ENCODE measurements around the gene CDH16. TPM values are rescaled to one million over a fixed set of nuclear protein-coding genes. Genes with fewer than 3 reads are reported as not detected.

CDH16 gene
- total and polyA plus RNA-seq, 2 of the 13 experiments (the other 11 are each of a cell fraction or from before 2014, with no cell fraction given) = 2.7 to 3.9 TPM

DNA sequence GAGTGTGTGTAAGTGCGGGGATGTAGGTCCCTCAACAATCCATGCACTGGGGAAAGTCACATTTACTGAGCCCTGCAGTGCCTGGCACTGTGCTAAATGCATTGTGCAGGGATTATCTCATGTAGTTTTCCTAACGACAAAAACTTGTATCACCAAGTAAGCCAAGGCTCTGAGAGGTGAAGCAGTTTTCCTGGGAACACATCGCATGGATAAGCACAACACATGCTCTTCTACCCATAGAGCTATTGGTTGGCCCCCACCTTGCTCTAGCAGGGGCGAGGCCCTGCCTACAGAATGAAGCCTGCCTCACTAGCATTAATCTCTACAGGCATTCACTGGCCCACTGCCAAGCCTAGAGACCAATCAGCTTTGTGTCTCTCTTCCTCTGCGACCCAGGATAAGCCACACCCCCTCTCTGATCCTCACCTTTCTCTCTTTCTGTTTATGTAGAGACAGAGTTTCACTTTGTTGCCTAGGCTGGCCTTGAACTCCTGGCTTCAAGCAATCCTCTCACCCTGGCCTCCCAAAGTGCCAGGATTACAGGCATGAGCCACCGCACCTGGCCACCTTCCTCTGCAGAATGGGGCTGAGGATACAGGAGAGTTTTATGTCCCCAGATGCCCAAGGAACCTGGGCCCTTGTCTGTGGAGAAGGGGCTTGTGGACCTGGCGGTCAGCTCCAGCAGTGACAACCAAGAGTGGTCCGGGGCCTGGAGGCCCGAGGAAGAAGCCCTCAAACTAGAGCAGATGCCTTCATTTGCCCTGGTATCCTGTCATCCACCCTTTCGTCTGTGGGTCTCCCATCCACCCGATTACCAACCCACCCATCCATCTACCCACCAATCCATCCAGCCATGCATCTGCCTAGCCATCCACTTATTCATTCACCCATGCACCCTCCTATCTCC lies 12.8 kb downstream of the CDH16 start (continued):
- TF ChIP-seq, protein P1, sequence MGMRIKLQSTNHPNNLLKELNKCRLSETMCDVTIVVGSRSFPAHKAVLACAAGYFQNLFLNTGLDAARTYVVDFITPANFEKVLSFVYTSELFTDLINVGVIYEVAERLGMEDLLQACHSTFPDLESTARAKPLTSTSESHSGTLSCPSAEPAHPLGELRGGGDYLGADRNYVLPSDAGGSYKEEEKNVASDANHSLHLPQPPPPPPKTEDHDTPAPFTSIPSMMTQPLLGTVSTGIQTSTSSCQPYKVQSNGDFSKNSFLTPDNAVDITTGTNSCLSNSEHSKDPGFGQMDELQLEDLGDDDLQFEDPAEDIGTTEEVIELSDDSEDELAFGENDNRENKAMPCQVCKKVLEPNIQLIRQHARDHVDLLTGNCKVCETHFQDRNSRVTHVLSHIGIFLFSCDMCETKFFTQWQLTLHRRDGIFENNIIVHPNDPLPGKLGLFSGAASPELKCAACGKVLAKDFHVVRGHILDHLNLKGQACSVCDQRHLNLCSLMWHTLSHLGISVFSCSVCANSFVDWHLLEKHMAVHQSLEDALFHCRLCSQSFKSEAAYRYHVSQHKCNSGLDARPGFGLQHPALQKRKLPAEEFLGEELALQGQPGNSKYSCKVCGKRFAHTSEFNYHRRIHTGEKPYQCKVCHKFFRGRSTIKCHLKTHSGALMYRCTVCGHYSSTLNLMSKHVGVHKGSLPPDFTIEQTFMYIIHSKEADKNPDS (CRISPR knock-in tag; IDR thresholded peaks at IDR 0.05) = peak; percentile 78; the same call in 1 of the 2 replicates
- TF ChIP-seq ZNF468 (CRISPR knock-in tag; IDR thresholded peaks at IDR 0.05) = 0 out of 2 replicates have a peak, but pooled peaks have one; percentile 39
- TF ChIP-seq, protein P2, sequence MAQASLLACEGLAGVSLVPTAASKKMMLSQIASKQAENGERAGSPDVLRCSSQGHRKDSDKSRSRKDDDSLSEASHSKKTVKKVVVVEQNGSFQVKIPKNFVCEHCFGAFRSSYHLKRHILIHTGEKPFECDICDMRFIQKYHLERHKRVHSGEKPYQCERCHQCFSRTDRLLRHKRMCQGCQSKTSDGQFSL (CRISPR knock-in tag; IDR thresholded peaks at IDR 0.05) = peak; percentile 48; the same call in 1 of the 2 replicates
- no peak for TF ChIP-seq ZNF724P (CRISPR knock-in tag; IDR thresholded peaks at IDR 0.05; ENCODE audit: borderline replicate concordance)
- TF ChIP-seq ZNF224 (CRISPR knock-in tag; IDR thresholded peaks at IDR 0.05) = no peak; the same call in 1 of the 2 replicates
- TF ChIP-seq SP4 (CRISPR knock-in tag; IDR thresholded peaks at IDR 0.05) = 0 out of 2 replicates have a peak, but pooled peaks have one; percentile 24
- TF ChIP-seq KDM4B (CRISPR knock-in tag; IDR thresholded peaks at IDR 0.05) = no peak
- no peak for TF ChIP-seq ZNF749 (CRISPR knock-in tag; IDR thresholded peaks at IDR 0.05; ENCODE audit: borderline replicate concordance)
- TF ChIP-seq, protein P3, sequence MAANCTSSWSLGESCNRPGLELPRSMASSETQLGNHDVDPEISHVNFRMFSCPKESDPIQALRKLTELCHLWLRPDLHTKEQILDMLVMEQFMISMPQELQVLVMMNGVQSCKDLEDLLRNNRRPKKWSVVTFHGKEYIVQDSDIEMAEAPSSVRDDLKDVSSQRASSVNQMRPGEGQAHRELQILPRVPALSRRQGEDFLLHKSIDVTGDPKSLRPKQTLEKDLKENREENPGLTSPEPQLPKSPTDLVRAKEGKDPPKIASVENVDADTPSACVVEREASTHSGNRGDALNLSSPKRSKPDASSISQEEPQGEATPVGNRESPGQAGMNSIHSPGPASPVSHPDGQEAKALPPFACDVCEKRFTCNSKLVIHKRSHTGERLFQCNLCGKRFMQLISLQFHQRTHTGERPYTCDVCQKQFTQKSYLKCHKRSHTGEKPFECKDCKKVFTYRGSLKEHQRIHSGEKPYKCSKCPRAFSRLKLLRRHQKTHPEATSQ (CRISPR knock-in tag; IDR thresholded peaks at IDR 0.05; ENCODE audit: borderline replicate concordance) = peak; percentile 4; the same call in 1 of the 2 replicates
- TF ChIP-seq, protein P4, sequence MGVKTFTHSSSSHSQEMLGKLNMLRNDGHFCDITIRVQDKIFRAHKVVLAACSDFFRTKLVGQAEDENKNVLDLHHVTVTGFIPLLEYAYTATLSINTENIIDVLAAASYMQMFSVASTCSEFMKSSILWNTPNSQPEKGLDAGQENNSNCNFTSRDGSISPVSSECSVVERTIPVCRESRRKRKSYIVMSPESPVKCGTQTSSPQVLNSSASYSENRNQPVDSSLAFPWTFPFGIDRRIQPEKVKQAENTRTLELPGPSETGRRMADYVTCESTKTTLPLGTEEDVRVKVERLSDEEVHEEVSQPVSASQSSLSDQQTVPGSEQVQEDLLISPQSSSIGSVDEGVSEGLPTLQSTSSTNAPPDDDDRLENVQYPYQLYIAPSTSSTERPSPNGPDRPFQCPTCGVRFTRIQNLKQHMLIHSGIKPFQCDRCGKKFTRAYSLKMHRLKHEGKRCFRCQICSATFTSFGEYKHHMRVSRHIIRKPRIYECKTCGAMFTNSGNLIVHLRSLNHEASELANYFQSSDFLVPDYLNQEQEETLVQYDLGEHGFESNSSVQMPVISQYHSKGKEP (CRISPR knock-in tag; IDR thresholded peaks at IDR 0.05) = no peak

All from HepG2 (cell line).